NT2/D1 (cell line): Measurements from ENCODE around the gene ZBTB40.

Source experiments
- YY1 ChIP-seq: IDR thresholded peaks from 2 replicates; pipeline ENCODE4 v1.6.1; 2011; ENCODE audit not compliant: insufficient read length, insufficient read depth
- ZNF274 ChIP-seq: IDR thresholded peaks from 2 replicates; pipeline ENCODE4 v1.6.1; 2011; ENCODE audit warnings: mild to moderate bottlenecking, low read depth, low read length

DNA sequence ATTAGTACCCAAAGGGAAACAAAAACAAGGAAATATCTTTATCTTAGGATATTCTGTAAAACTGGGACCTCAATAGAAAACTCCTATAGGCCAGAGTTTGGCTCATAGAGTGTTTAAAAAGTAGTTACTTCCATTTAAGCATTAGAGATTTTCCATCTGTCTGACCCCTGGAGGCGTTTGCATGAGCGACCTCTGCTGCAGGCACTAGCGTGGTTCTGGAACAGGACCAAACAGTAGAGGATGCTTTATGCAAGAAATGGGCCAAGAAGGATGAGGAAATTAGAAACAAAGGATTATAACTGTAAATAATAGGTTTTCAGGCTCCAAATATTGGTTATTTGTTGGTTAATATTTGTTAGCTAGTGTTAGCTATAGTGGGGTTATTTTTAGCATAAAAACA is 5.7 kb downstream of the ZBTB40 start:
- TF ChIP-seq ZNF274, result no peak
- no peak for TF ChIP-seq YY1
